NK-92 (cell line): ENCODE data around the gene FAM217A.
"Not testable (repeated sequence)": the region's sequence is repeated elsewhere in the genome, so short reads cannot be mapped to it uniquely, and the experiment has no call there.

Source experiments
- DNase-seq: peaks from one replicate; lab custom pipeline; 2025; ENCODE audit not compliant: unreplicated experiment; lab: John Stamatoyannopoulos, UW

The FAM217A gene, protein sequence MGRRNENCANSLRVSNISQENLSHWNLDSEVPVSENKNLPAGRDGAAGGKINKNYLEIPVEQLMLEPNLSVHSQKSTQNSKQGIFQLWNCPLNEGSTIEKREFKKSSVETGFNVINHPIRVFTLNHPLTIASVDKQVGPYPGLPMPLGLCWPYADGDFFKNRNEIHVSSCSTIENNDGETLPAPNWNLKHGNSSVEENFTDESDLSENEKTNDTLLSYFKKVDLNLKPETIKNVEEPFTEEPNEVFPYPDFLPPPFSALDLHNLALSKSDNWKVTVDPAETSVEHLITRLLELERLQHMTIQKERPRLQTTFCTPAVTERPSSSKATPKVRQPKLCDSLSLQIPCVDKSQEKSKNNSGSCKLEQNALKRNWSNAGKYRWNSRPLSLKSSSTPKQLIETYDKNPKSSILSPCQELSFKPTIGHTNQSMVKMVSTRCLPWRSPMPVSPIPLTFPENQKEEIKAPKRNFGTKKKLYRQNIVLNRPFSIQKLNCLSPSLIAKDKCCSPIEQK

GRCh38 chr6:4078691-4079471, at the start of gene FAM217A:
TSS of gene FAM217A (minus strand) at chr6:4079137. CDS start at chr6:4077414, 1,723 bp downstream.
- DNase-seq = no peak

- DNase-seq = no peak
These were observed 49.1 kb upstream of the FAM217A start for GRCh38 chr6:4128072-4128471.

DNA sequence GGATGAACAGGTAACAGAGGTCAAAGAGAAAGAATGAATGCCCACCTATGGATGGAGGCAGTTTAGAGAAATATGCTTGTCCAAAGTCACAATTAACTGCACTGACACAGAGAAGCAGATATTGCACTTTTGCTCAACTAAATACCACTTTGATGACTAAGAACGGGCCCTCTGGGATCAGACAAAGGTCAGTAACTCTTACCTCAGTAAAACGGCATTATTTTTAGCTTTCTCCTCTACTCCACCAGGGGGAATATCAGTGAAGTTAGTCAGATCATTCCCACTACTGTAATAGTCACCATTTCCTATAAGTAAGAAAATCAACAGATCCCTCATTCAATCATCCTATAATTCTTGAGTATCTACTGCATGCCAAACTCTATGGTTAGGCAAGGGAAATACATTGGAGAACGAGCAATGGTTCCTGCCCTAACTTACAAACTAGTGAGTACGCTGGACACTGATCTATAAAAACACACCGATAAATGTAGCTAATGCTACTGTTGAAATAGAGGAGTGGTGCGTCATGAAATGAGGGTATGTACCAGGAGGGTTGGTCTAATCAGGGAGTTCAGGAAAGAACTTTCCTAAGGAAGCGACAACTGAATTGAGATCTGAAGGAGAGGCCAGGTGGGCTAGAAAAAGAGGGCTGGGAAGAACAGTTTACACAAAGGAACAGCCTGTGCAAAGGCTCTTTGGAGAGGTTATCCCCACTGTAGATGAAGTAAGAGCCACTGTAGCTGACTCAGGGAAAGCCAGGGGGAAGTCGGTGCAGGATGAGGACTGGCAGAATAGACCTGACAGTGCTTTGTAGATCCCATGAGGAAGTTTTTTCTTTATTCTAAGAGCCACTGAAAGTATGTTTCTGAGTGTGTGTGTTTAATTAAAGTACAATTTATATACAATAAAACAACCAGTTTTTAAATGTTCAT, 47.3 kb upstream of the FAM217A start:
- DNase-seq = no peak

DNA sequence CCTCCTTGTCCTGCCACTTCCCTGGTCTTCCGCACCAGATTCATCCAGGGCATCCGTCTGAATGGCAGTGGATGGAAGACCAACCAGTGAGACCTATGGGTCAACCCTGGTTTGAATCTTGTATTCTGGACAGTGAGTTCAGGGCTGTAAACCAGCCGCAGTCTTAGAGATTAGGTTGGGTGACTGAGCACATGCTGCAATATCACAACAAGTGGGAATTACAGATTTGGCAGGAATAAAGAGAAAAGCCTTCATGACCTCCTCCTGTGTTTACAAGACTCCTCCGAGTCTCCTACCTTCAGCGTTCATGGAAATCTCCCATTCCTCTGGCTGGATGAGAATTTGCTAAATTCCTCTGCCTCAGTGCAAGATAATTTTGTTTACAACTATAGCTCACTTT, 46.6 kb upstream of the FAM217A start:
- no peak for DNase-seq

- no peak for DNase-seq
These were observed 45.4 kb upstream of the FAM217A start for GRCh38 chr6:4124351-4124750.

GRCh38 chr6:4115741-4116140, 36.8 kb upstream of the FAM217A start:
- DNase-seq = no peak

DNA sequence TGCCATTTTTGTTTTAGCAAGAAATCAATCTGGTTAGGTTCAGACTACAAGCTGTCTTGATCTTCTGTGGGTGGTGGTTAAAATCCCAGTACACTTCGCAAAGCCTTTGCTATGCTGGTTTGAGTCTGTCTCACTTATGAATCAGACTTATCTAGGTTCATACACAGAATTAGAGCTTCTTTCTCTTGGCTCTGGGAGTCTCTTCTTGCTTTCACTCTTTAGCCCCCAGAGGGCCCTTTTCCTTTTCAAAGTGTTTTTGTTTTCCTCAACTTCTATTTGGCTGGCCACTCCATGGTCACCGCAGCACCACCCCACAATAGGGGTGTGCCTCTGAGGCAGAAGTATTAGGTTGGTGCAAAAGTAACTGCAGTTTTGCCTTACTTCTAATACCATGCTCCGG, 35.2 kb upstream of the FAM217A start:
- DNase-seq = no peak

- no peak for DNase-seq
These were observed 34.7 kb upstream of the FAM217A start for GRCh38 chr6:4113649-4114048.

DNA sequence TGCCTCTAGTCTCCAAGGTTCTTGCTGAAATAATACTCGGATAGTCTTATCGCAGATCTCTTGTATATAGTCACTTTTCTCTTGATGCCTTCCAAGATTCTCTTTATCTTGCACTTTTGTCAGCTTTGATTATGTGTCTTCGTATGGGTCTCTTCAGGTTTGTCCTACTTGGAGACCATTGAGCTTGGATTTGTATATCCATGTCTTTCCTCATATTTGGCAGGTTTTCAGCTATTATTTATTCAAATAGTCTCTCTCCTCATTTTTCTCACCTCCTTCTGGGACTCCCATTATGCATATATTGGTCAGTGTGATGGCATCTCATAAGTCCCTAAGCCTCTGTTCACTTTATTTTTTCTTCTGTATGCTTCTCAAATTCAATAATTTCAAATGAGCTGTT, 33.4 kb upstream of the FAM217A start:
- no peak for DNase-seq

DNA sequence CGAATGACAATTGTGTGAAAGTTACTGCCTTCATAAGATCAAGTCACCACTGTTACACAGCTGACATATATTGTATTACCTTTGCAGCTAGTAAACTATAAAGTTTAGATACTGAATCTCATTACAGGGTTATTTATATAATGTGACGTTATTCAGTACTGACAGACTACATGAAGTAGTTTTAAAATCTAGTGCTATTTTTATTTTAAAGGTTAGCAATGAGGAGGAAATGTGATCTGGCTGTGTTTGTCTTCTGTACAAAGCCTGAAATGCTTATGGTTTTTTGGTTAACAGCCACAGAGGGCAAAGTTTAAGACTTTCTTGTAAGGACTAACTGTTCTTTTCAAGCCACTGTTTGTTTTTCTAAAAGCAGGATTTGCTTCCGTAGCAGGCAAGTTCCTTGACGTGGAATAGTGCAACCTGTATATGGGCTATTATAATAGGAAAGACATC, 30.5 kb upstream of the FAM217A start:
- DNase-seq = not testable (repeated sequence)

GRCh38 chr6:4108561-4109093, 29.7 kb upstream of the FAM217A start:
- no peak for DNase-seq

DNA sequence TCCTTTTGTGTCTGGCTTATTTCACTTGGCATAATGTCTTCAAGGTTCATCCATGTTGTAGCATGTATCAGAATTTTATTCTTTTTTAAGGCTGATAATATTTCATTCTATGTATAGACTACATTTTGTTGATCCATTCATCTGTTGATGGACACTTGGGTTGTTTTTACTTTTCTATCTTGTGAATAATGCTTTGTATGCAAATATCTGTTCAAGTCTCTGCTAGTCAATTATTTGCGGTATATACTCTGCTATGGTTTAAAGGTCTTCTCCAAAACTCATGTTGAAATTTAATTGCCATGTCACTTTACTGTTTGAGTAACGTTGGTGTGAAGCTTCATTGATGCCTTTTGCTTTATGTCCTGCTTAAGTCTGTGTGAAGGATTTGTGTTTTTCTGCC, 28.9 kb upstream of the FAM217A start:
- DNase-seq = no peak

GRCh38 chr6:4105980-4106536, 27.1 kb upstream of the FAM217A start:
- DNase-seq = no peak

GRCh38 chr6:4103929-4104328, 25.0 kb upstream of the FAM217A start:
- no peak for DNase-seq

DNA sequence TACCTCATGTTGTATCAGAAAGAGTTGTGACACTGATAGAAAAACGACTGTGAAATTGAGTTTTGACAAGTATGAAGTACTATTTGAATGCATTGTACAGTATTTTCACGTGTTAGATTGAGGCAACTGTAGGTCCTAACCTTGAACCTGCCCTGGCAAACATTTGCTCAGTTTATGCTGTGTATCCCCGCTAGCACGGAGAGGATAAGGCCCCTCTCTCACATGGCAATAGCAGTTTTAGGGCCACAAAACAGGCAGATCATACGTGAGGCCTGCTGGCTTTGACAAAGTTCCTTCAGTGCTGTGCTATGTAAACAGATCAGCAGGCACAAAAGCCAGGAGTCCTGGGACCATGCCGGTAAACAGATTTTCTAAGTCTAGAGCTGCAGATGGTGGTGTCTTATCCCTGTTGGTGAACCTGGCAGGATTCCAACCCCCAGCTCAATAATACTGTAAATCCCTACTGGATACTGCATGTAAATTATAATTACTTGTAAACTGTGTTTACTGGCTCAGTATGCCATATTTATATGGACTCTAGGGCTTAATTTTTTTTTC, 23.8 kb upstream of the FAM217A start:
- no peak for DNase-seq

- DNase-seq = no peak
These were observed 22.4 kb upstream of the FAM217A start for GRCh38 chr6:4101298-4101697.

- no peak for DNase-seq
These were observed 21.7 kb upstream of the FAM217A start for GRCh38 chr6:4100655-4101054.

- DNase-seq = no peak
These were observed 14.4 kb upstream of the FAM217A start for GRCh38 chr6:4093288-4093687.

DNA sequence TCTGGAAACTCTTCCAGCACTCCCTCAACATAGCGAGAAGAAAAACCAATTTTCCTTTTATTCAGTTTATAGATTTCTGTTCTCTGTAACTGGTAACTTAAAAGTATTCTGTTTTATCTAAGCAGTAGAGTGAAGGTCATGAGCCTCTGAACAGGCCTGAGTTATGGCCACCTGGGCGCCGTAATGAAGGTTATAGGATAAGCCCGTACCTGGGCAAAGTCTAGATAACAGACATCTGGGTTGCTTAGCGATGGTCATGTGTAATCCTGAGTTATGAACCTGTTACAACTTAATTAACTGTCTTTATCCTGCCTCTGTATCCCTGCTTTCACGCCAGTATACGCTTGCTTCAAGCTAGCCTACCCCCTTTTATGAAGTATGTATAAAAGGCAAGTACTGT, 13.0 kb upstream of the FAM217A start:
- no peak for DNase-seq

- DNase-seq = not testable (repeated sequence)
These were observed 11.1 kb upstream of the FAM217A start for GRCh38 chr6:4090043-4090442.
